Natural killer cell (primary cell): ENCODE measurements around the gene VTA1. TPM values are rescaled to one million over a fixed set of nuclear protein-coding genes. Genes with fewer than 3 reads are reported as not detected.
A peak's percentile ranks its signal among the peaks of the same experiment; 100 is the strongest.

ENCODE experiments used
- ATAC-seq, 3 donors: fragments of 150-1000 bp in 2 of 3; fragments of 200-7000 bp in 1 of 3; cut with Tn5 transposase; 1 replicate in 1 of 3; 2 replicates in 2 of 3; pipeline ENCODE4 v1.10.0; 2021; ENCODE audit warnings: mild to moderate bottlenecking in 2 of 3, moderate library complexity in 2 of 3
- DNase-seq, 2 donors: peaks; one replicate each; pipeline versions ENCODE4 v3.0.0 to v3.0.0-alpha.2; 2013 to 2021; ENCODE audit warnings: mixed read lengths in 1 of 2
- H3K27ac ChIP-seq: one replicate; pipeline ENCODE4 v1.5.1; 2013; ENCODE audit warnings: mild to moderate bottlenecking, low read length
- H3K27me3 ChIP-seq: one replicate; pipeline ENCODE4 v1.6.1; 2013; ENCODE audit warnings: low read length; ENCODE audit not compliant: control insufficient read depth, insufficient read depth
- H3K36me3 ChIP-seq: one replicate; pipeline ENCODE4 v1.6.1; 2013; ENCODE audit warnings: low read length; ENCODE audit not compliant: control insufficient read depth, insufficient read depth
- H3K4me1 ChIP-seq: one replicate; pipeline ENCODE4 v1.6.1; 2013; ENCODE audit warnings: low read length; ENCODE audit not compliant: control insufficient read depth, insufficient read depth
- H3K4me3 ChIP-seq: one replicate; pipeline ENCODE4 v1.5.1; 2013; ENCODE audit warnings: low read length
- H3K9me3 ChIP-seq: one replicate; pipeline ENCODE4 v1.6.1; 2013; ENCODE audit warnings: low read length; ENCODE audit not compliant: control insufficient read depth, insufficient read depth
- H3K27ac Mint-ChIP-seq, 2 donors: one replicate each; pipeline ENCODE4 v1.8.0; 2022; ENCODE audit warnings: mild to moderate bottlenecking in 2 of 2, mixed read lengths in 2 of 2, moderate library complexity in 1 of 2
- H3K27me3 Mint-ChIP-seq, 2 donors: one replicate each; pipeline ENCODE4 v1.8.0; 2022; ENCODE audit warnings: low read depth in 2 of 2, mixed read lengths in 2 of 2
- H3K36me3 Mint-ChIP-seq: one replicate; pipeline ENCODE4 v1.8.0; 2022; ENCODE audit warnings: mixed read lengths
- H3K4me1 Mint-ChIP-seq, 2 donors: one replicate each; pipeline ENCODE4 v1.8.0; 2022; ENCODE audit warnings: mixed read lengths in 2 of 2
- H3K4me3 Mint-ChIP-seq: one replicate; pipeline ENCODE4 v1.8.0; 2022; ENCODE audit warnings: mild to moderate bottlenecking, moderate library complexity, mixed read lengths
- H3K9me3 Mint-ChIP-seq, 2 donors: one replicate each; pipeline ENCODE4 v1.8.0; 2022; ENCODE audit warnings: mixed read lengths in 2 of 2
- CTCF ChIP-seq: fragments of 200-600 bp; IDR thresholded peaks from one replicate; pipeline ENCODE4 v1.8.0; 2022; ENCODE audit warnings: antibody characterized with exemption
- WGBS: methylation state at CpG from one replicate; pipeline ENCODE4 v1.1.7; 2013; ENCODE audit warnings: missing lambda C conversion rate; ENCODE audit not compliant: insufficient coverage; 5-methylcytosine and 5-hydroxymethylcytosine counted together
- intact Hi-C: fragments of 100-400 bp; cut with micrococcal nuclease; formaldehyde crosslinking; loops from one replicate; pipeline ENCODE4 v1.14.2; 2022
- total RNA-seq, 4 donors: library from RNA; stranded (reverse); fragments of 120-200 nt in 1 of 4; gene quantifications; one replicate each; pipeline versions ENCODE4 v1.2.3 to v1.2.4, GENCODE V29; 2013 to 2022

VTA1 gene
- total RNA-seq, 3 donors from 2014 or later (not counting 1 experiment from before 2014, with no cell fraction given): 20.5 to 33.3 (median 21.3) TPM

DNA sequence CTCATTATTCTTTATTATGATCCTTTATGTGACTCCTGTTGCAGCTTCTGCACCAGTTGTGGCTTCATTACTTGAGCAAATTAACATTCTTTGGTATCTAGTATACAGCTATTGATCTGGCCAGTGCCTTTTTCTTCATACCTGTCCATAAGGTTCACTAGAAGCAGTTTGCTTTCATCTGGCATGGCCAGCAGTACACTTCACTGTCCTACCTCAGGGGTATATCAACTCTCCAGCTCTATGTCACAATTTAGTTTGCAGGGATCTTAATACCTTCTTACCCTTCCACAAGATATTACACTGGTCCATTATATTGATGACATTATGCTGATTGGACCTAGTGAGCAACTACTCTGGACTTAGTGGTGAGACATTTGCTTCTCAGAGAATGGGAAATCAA lies 46.6 kb downstream of the VTA1 start:
- DNase-seq (no peak), ATAC-seq (no peak)
- Histone ChIP-seq H3K27ac (no peak overlapping the region), H3K36me3 (peaks cover 25% of the 10 kb centered on the region), H3K4me1 (no peaks in the 10 kb centered on the region), H3K4me3 (no peak overlapping the region), H3K9me3 (no peaks in the 10 kb centered on the region), H3K27me3 (no peaks in the 10 kb centered on the region)
- peaks cover 25 to 29% of the 10 kb centered on the region in 2 donors for H3K4me1 Mint-ChIP-seq
- H3K27me3 Mint-ChIP-seq: no peaks in the 10 kb centered on the region
- H3K9me3 Mint-ChIP-seq: no peaks in the 10 kb centered on the region
- H3K4me3 Mint-ChIP-seq: no peak overlapping the region
- TF ChIP-seq CTCF: no peak
- peaks cover 3% of the 10 kb centered on the region for H3K36me3 Mint-ChIP-seq
- intact Hi-C loops: no loop called here
- no peak overlapping the region for H3K27ac Mint-ChIP-seq

DNA sequence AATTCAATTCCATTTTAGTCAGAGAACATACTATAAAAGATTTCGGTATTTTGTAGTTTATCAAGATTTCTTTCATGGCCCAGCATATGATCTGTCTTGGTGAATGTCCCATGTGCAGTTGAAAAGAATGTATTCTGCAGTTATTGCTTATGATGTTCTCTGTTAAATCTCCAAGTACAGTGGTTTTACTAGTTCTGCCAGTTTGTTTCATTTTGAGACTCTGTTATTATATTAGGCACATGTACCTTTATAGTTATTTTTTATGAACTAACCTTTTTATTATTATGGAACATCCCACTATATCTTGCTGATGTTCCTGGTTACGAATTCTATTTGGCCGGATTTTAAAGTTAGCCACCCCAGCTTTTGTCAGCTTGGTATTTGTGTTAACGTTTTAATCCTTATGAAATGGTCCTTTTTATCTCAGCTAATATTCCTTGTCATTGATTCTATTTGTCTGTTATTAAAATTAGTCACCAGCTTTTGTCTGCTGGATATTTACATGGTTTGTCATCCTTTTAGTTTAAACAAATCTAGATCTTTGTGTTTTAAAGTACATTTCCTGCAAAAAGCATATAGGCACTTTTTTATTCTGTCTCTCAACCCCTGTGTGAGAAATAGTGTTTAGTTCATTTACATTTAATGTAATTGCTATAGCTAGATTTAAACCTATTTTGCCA lies 48.9 kb downstream of the VTA1 start:
- Histone ChIP-seq H3K4me3 (no peak overlapping the region), H3K9me3 (no peaks in the 10 kb centered on the region), H3K36me3 (peaks cover 33% of the 10 kb centered on the region), H3K27ac (no peak overlapping the region), H3K27me3 (no peaks in the 10 kb centered on the region), H3K4me1 (no peaks in the 10 kb centered on the region)
- intact Hi-C loops: no loop called here
- ATAC-seq (no peak), DNase-seq (no peak)
- H3K36me3 Mint-ChIP-seq: peaks cover 9% of the 10 kb centered on the region
- no peak for TF ChIP-seq CTCF
- H3K27ac Mint-ChIP-seq: peak overlapping the region in 1 of 2 donors; percentile 8
- 93% methylated on average over 3 of the region's 4 CpGs for WGBS
- H3K4me3 Mint-ChIP-seq: no peak overlapping the region
- peaks cover 29 to 30% of the 10 kb centered on the region in 2 donors for H3K4me1 Mint-ChIP-seq
- no peaks in the 10 kb centered on the region for H3K27me3 Mint-ChIP-seq
- no peaks in the 10 kb centered on the region for H3K9me3 Mint-ChIP-seq

DNA sequence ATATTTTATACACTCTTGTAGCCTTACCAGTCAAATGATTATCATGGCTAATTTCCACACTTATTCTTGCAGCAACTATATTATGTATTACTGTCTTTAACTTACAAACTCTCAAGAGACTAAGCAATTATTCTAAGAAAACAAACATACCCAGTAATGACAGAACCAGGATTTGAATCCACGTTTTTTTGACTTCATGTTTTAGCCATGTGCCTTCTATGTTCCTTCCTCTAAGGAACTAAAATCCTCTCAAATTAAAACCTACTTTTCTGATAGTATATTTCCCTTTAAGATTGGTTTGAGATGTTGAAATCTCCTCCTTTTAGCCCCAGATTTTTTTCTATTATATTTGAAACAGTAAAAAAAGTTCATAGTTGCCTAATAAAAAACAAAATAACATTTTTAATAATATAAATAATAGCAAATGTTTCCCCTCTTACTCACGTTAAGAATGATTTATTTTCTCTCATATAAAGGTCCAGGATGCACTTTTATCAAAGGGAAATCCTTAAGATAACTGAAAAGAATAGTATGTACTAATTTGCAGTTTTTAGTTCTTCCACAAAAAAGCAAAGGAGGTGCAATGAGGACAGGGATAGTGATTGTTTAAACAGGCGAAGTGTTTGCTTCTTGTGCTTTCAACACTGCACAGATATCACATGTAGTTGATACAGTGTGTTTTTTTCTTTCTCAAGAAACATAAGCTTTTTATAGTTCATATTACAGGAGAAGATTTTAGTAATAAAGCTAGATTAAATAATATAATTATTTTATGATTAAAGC lies 54.0 kb downstream of the VTA1 start:
- no peak for TF ChIP-seq CTCF

More for the DNA sequence above, 54.0 kb downstream of the VTA1 start:
- Mint-ChIP-seq H3K36me3 (peaks cover 13% of the 10 kb centered on the region), H3K27ac (no peak overlapping the region), H3K27me3 (no peaks in the 10 kb centered on the region), H3K9me3 (no peaks in the 10 kb centered on the region), H3K4me1 (peaks cover 12 to 20% of the 10 kb centered on the region in 2 donors), H3K4me3 (no peak overlapping the region)
- no peak overlapping the region for H3K4me3 ChIP-seq
- H3K4me1 ChIP-seq: no peaks in the 10 kb centered on the region
- H3K27ac ChIP-seq: no peak overlapping the region
- intact Hi-C loops: no loop called here
- WGBS: 90% methylated on average over 2 of the region's 3 CpGs
- ATAC-seq: no peak
- no peak for DNase-seq
- peaks cover 44% of the 10 kb centered on the region for H3K36me3 ChIP-seq
- H3K9me3 ChIP-seq: no peaks in the 10 kb centered on the region
- H3K27me3 ChIP-seq: no peaks in the 10 kb centered on the region
